Measurements from ENCODE around the gene RCAN2.

The RCAN2 gene

GRCh38 chr6:46175976-46176375 is 315.3 kb downstream of the RCAN2 start:
- in situ Hi-C loops (cut with MboI; ENCODE audit: low sequenced_read_pairs) = no loop called here

GRCh38 chr6:46175446-46175845 is 315.8 kb downstream of the RCAN2 start:
- in situ Hi-C loops (cut with MboI; ENCODE audit: low sequenced_read_pairs) = no loop called here

GRCh38 chr6:46174904-46175303 is 316.3 kb downstream of the RCAN2 start:
- in situ Hi-C loops (cut with MboI; ENCODE audit: low sequenced_read_pairs) = no loop called here

GRCh38 chr6:46172176-46172575 is 319.1 kb downstream of the RCAN2 start:
- in situ Hi-C loops (cut with MboI; ENCODE audit: low sequenced_read_pairs) = no loop called here
